Breast epithelium (tissue), 4 donors: ENCODE data around the gene TYRP1. TPM values are rescaled to one million over a fixed set of nuclear protein-coding genes. Genes with fewer than 3 reads are reported as not detected.

ENCODE experiments used
- DNase-seq, 2 donors: peaks; one replicate each; pipeline ENCODE4 v3.0.0-alpha.2; 2019; ENCODE audit warnings: low spot score in 2 of 2
- H3K27ac ChIP-seq, 2 donors: fragments of 200-600 bp; sonication (generic) in 1 of 2; one replicate each; pipeline ENCODE4 v1.5.1; 2016 to 2019; ENCODE audit warnings: mild to moderate bottlenecking in 1 of 2
- H3K27me3 ChIP-seq, 2 donors: fragments of 200-600 bp; sonication (generic) in 1 of 2; one replicate each; pipeline versions ENCODE4 v1.5.1 to v1.6.0; 2017 to 2019; ENCODE audit warnings: control low read depth in 1 of 2, mild to moderate bottlenecking in 1 of 2
- H3K36me3 ChIP-seq: fragments of 200-600 bp; one replicate; pipeline ENCODE4 v1.5.1; 2019
- H3K4me1 ChIP-seq, 2 donors: fragments of 200-600 bp; sonication (generic); one replicate each; pipeline ENCODE4 v1.5.1; 2016 to 2019; ENCODE audit warnings: control low read depth in 1 of 2
- H3K4me3 ChIP-seq, 3 donors: fragments of 200-600 bp; sonication (generic); 1 replicate in 2 of 3; 2 replicates in 1 of 3; pipeline ENCODE4 v1.5.1; 2016 to 2019; ENCODE audit warnings: mild to moderate bottlenecking in 3 of 3, moderate library complexity in 2 of 3
- H3K9me3 ChIP-seq, 2 donors: fragments of 200-600 bp; sonication (generic) in 1 of 2; one replicate each; pipeline ENCODE4 v1.5.1; 2016 to 2019; ENCODE audit warnings: control low read depth in 1 of 2
- POLR2A ChIP-seq: fragments of 450-650 bp; IDR thresholded peaks from one replicate; pipeline ENCODE4 v1.6.1; 2016; ENCODE audit warnings: antibody characterized with exemption, mild to moderate bottlenecking, moderate library complexity
- POLR2AphosphoS5 ChIP-seq, 3 donors: sonication (generic); formaldehyde crosslinking; IDR thresholded peaks; one replicate each; pipeline ENCODE4 v1.6.1; 2017; ENCODE audit warnings: antibody characterized with exemption in 3 of 3
- intact Hi-C: fragments of 100-400 bp; cut with DNase I; formaldehyde crosslinking; loops from one replicate; pipeline ENCODE4 v1.15.1; 2023; ENCODE audit warnings: low total_unique reads
- total RNA-seq, 3 donors: library from RNA; depleted of rRNA; stranded (reverse); fragments of >200 nt; gene quantifications; one replicate each; pipeline ENCODE4 v1.1.0, GENCODE V29; 2016
- TF ChIP-seq, protein P1 (sequence below), 3 donors: fragments of 450-650 bp; IDR thresholded peaks; one replicate each; pipeline ENCODE4 v1.5.1; 2016 to 2017; ENCODE audit warnings: antibody characterized with exemption in 3 of 3, mild to moderate bottlenecking in 3 of 3, moderate library complexity in 3 of 3

TYRP1 gene
- total RNA-seq, 3 donors from 2014 or later: not detected

DNA sequence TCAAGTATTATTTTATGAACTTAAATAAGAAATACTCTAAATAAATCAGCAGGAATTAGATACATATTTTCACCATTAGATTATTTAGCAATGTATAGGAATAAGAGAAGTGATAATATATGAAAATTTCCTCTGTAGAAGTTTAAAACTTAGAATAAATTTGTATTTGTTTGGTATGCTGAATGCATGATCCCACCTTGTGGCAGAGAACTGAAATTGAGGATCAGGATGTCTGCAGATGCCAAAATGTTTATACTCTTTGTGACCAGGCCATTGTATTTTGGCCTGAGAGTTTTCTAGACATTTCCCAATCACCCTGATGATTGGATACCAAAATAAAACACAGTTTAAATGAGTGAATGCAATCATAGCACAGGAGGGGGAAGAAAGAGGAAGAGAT, 6.3 kb downstream of the TYRP1 start:
- intact Hi-C loops: no loop called here
- TF ChIP-seq POLR2AphosphoS5 (IDR thresholded peaks at IDR 0.05): no peak
- no peak for TF ChIP-seq POLR2A
- TF ChIP-seq, protein P1, sequence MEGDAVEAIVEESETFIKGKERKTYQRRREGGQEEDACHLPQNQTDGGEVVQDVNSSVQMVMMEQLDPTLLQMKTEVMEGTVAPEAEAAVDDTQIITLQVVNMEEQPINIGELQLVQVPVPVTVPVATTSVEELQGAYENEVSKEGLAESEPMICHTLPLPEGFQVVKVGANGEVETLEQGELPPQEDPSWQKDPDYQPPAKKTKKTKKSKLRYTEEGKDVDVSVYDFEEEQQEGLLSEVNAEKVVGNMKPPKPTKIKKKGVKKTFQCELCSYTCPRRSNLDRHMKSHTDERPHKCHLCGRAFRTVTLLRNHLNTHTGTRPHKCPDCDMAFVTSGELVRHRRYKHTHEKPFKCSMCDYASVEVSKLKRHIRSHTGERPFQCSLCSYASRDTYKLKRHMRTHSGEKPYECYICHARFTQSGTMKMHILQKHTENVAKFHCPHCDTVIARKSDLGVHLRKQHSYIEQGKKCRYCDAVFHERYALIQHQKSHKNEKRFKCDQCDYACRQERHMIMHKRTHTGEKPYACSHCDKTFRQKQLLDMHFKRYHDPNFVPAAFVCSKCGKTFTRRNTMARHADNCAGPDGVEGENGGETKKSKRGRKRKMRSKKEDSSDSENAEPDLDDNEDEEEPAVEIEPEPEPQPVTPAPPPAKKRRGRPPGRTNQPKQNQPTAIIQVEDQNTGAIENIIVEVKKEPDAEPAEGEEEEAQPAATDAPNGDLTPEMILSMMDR (IDR thresholded peaks at IDR 0.05): no peak
- H3K27ac ChIP-seq: no peak overlapping the region
- no peaks in the 10 kb centered on the region for H3K27me3 ChIP-seq
- no peaks in the 10 kb centered on the region for H3K4me1 ChIP-seq
- no peak overlapping the region for H3K4me3 ChIP-seq
- no peak for DNase-seq
- no peaks in the 10 kb centered on the region for H3K36me3 ChIP-seq
- H3K9me3 ChIP-seq: no peaks in the 10 kb centered on the region

DNA sequence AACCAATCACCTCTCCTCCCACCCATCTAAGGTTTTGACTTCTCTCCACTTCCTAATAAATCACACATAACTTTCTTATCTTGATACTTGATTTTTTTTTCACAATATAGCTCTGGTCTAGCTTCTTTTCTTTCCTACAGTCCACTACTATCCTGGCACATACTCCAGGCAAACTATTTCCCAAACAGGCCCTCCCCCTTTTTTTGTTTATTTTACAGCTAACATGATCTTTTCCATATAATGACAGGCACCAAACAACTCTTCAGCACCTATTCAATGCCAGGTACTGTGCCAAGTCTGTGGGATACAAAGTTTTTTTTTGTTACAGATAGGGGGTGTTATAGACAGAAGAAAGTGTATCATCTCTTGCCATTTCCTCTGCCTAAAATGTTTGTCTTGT, 7.9 kb downstream of the TYRP1 start:
- H3K4me1 ChIP-seq: no peaks in the 10 kb centered on the region
- intact Hi-C loops: no loop called here
- no peak for DNase-seq
- no peaks in the 10 kb centered on the region for H3K27me3 ChIP-seq
- H3K9me3 ChIP-seq: no peaks in the 10 kb centered on the region
- no peaks in the 10 kb centered on the region for H3K36me3 ChIP-seq
- no peak for TF ChIP-seq POLR2A
- no peak for TF ChIP-seq POLR2AphosphoS5 (IDR thresholded peaks at IDR 0.05)
- TF ChIP-seq, protein P1 (IDR thresholded peaks at IDR 0.05): no peak
- no peak overlapping the region for H3K27ac ChIP-seq
- no peak overlapping the region for H3K4me3 ChIP-seq

DNA sequence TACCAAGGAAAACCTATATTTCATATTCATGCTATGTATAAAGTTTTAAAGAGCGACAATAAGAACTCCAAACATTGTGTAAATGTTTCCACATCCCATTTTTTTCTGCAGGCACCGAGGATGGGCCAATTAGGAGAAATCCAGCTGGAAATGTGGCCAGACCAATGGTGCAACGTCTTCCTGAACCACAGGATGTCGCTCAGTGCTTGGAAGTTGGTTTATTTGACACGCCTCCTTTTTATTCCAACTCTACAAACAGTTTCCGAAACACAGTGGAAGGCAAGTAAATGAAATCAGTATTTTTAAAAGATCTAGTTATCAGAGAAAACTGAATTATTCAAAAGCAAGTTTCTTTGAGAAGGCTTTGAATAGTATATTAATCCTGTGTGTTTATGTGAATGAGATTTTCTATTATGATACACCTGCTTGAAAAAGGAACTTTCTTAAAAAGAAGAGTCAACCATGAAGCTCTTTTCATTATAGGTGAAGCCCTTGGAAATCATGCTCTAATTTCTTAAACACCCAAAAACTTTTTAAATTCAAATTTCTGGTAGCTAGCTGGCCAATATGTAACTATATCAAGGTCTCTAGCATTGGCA, 9.1 kb downstream of the TYRP1 start:
- Histone ChIP-seq H3K4me3 (no peak overlapping the region), H3K27ac (no peak overlapping the region), H3K36me3 (no peaks in the 10 kb centered on the region), H3K27me3 (no peaks in the 10 kb centered on the region), H3K4me1 (no peaks in the 10 kb centered on the region), H3K9me3 (no peaks in the 10 kb centered on the region)
- intact Hi-C loops: no loop called here
- peak in 1 of 2 donors; percentile 50 for DNase-seq
- TF ChIP-seq, protein P1 (IDR thresholded peaks at IDR 0.05): peak; percentile 20 to 49 (median 31)
- no peak for TF ChIP-seq POLR2AphosphoS5 (IDR thresholded peaks at IDR 0.05)

DNA sequence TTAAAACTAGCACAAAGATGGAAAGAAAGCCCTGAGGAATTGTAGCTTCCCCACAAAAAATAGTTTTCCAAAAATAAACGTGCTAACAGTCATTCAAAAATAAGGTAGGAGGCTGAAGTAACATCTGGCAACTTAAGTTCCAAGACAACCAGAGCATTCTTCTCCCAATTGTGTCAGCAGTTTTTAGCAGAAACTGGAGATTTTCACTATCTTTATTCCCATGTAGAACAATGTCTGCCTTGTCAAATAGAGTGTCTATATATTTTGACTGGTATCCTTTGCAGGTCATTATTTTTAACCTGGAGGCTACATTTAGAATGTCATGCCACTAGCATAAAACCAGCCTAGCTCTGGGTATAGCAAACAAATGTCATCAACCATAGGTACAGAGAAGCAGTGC, 10.8 kb downstream of the TYRP1 start:
- TF ChIP-seq, protein P1 (IDR thresholded peaks at IDR 0.05): no peak
- TF ChIP-seq POLR2AphosphoS5 (IDR thresholded peaks at IDR 0.05) (no peak), POLR2A (no peak)
- DNase-seq: no peak
- H3K27me3 ChIP-seq: no peaks in the 10 kb centered on the region
- H3K4me1 ChIP-seq: no peaks in the 10 kb centered on the region
- H3K36me3 ChIP-seq: no peaks in the 10 kb centered on the region
- no peak overlapping the region for H3K4me3 ChIP-seq
- intact Hi-C loops: no loop called here
- H3K27ac ChIP-seq: no peak overlapping the region
- H3K9me3 ChIP-seq: no peaks in the 10 kb centered on the region

DNA sequence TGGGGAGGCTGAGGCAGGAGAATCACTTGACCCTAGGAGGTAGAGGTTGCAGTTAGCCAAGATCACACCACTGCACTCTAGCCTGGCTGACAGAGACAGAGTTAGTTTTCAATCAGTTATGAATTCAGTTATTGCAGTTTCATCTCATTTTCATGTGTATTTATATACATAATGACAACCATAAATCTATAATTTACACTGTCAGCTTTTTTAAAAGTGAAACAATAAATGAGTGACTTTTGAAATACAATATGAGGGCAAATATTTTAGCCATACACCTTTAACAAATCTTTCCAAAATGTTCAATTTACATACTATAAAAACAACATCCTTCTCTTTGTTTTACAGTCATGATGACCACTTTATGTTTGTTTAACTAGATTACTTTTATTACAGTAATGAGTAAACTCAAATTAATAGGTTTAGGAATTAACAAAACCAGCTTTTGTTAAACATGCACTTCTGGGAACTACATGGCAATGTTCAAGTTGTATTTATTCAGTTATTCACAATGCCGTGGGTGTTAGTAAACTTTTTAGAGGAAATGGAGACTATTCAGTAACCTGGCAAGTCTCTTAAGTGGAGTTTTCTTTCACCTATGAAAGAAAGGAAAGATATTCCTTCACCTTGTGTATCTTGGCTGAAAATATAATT, 12.7 kb downstream of the TYRP1 start:
- Histone ChIP-seq H3K9me3 (no peaks in the 10 kb centered on the region), H3K27me3 (no peaks in the 10 kb centered on the region), H3K27ac (no peak overlapping the region), H3K36me3 (no peaks in the 10 kb centered on the region), H3K4me3 (no peak overlapping the region), H3K4me1 (no peaks in the 10 kb centered on the region)
- DNase-seq: no peak
- TF ChIP-seq POLR2AphosphoS5 (IDR thresholded peaks at IDR 0.05): no peak
- TF ChIP-seq POLR2A: no peak
- TF ChIP-seq, protein P1 (IDR thresholded peaks at IDR 0.05): no peak
- intact Hi-C loops: no loop called here
